ENCODE measurements around the gene IMPG1. TPM values are rescaled to one million over a fixed set of nuclear protein-coding genes. Genes with fewer than 3 reads are reported as not detected.

IMPG1 gene, protein sequence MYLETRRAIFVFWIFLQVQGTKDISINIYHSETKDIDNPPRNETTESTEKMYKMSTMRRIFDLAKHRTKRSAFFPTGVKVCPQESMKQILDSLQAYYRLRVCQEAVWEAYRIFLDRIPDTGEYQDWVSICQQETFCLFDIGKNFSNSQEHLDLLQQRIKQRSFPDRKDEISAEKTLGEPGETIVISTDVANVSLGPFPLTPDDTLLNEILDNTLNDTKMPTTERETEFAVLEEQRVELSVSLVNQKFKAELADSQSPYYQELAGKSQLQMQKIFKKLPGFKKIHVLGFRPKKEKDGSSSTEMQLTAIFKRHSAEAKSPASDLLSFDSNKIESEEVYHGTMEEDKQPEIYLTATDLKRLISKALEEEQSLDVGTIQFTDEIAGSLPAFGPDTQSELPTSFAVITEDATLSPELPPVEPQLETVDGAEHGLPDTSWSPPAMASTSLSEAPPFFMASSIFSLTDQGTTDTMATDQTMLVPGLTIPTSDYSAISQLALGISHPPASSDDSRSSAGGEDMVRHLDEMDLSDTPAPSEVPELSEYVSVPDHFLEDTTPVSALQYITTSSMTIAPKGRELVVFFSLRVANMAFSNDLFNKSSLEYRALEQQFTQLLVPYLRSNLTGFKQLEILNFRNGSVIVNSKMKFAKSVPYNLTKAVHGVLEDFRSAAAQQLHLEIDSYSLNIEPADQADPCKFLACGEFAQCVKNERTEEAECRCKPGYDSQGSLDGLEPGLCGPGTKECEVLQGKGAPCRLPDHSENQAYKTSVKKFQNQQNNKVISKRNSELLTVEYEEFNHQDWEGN
- total RNA-seq (2014; rRNA removed) (not detected in 2 replicates), Bru-seq, nascent RNA (percentile 0 among the genes with signal in this experiment), BruChase-seq, experiment 1, labeled RNA remaining after a 6-hour chase (not detected), BruChase-seq, experiment 2, labeled RNA remaining after a 2-hour chase (not detected)
- long read RNA-seq = 0 reads

DNA sequence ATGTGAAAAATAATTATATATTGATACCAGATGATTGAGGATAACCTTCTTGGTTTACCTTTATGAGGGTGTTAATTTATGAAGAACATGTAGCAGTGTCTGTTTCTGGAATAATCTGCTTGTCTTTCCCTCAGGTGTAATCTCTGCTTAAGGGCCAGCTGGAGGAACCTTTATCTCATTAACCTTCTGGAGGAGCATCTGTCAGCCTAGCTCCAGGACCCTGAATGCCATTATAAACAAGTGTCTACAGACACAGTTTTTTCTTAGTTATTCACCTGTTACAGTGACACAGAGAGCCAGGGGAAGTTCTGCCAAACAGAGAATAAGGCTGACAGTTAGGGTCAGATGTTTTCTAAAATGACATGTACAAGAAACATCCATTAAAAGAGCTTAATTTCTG is at the start of gene IMPG1:
Gene IMPG1, minus strand, starts transcription at position 101 of the 400 bp plus-strand sequence. CDS start 174 bp downstream, outside the sequence.
- H3K36me3 ChIP-seq (ENCODE audit: low read depth, low read length) = no peaks in the 10 kb centered on the region
- BruUV-seq (replicated peaks) = no TSS peak
- H3K4me1 ChIP-seq (ENCODE audit: insufficient read depth, low read length) = no peaks in the 10 kb centered on the region
- ChIA-PET POLR2A (ENCODE audit: unreplicated experiment) (no interaction called here), CTCF (no interaction called here)
- H3K79me2 ChIP-seq (ENCODE audit: low read length) = no peaks in the 10 kb centered on the region
- DNase-seq = no peak
- H3K4me3 ChIP-seq (ENCODE audit: low read length) = no peak within 1 kb of the TSS
- H3K9me3 ChIP-seq (ENCODE audit: low read length) = no peaks in the 10 kb centered on the region
- no peak within 1 kb of the TSS for H3K4me2 ChIP-seq (ENCODE audit: low read length)
- no peak for ATAC-seq
- no peak within 1 kb of the TSS for H2AFZ ChIP-seq (ENCODE audit: low read length)
- H3K9me2 ChIP-seq (replicated peaks; ENCODE audit: low read length) = no peaks in the 10 kb centered on the region
- no peak within 1 kb of the TSS for H3K9ac ChIP-seq (ENCODE audit: low read length)
- no peak within 1 kb of the TSS for H3K27ac ChIP-seq (ENCODE audit: low read length)
- H3K27me3 ChIP-seq (ENCODE audit: low read length) = no peaks in the 10 kb centered on the region
- TF ChIP-seq EZH2phosphoT487 (IDR thresholded peaks at IDR 0.05; ENCODE audit: borderline replicate concordance, low read length) (no peak), EZH2 (IDR thresholded peaks at IDR 0.05; ENCODE audit: low read length, unreplicated experiment) (no peak)
- TF ChIP-seq, protein P1, sequence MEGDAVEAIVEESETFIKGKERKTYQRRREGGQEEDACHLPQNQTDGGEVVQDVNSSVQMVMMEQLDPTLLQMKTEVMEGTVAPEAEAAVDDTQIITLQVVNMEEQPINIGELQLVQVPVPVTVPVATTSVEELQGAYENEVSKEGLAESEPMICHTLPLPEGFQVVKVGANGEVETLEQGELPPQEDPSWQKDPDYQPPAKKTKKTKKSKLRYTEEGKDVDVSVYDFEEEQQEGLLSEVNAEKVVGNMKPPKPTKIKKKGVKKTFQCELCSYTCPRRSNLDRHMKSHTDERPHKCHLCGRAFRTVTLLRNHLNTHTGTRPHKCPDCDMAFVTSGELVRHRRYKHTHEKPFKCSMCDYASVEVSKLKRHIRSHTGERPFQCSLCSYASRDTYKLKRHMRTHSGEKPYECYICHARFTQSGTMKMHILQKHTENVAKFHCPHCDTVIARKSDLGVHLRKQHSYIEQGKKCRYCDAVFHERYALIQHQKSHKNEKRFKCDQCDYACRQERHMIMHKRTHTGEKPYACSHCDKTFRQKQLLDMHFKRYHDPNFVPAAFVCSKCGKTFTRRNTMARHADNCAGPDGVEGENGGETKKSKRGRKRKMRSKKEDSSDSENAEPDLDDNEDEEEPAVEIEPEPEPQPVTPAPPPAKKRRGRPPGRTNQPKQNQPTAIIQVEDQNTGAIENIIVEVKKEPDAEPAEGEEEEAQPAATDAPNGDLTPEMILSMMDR (conservative IDR thresholded peaks at IDR 0.05; ENCODE audit: low read depth, low read length) = no peak
- intact Hi-C loops (cut with micrococcal nuclease) = no loop called here
- H4K20me1 ChIP-seq (ENCODE audit: low read length) = no peaks in the 10 kb centered on the region
- no peaks in the 10 kb centered on the region for H3F3A ChIP-seq (ENCODE audit: low read length, unreplicated experiment)

DNA sequence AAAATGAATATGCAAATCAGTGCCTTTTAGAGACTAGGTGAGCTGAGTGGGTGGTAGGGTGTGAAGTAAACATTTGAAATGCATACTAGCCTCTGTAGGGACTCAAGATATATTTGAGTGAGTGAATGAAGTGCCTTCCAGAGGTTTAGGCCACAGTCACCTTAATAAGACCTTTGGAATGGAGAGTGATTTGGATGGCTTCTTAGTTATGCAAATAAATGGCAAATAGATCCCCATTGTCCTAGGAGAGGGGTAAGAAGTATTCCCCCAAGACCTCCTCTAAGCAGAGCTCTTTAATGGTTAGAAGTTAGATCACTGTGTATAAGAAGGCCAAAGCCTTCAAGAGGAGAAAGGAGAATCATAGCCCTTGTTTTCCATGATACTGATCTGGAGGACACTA is 47.8 kb upstream of the IMPG1 start:
- BruUV-seq (replicated peaks) = no TSS peak
- no peak overlapping the region for H3K27ac ChIP-seq (ENCODE audit: low read length)
- no peak overlapping the region for H2AFZ ChIP-seq (ENCODE audit: low read length)
- H3K27me3 ChIP-seq (ENCODE audit: low read length) = no peaks in the 10 kb centered on the region
- no peaks in the 10 kb centered on the region for H3F3A ChIP-seq (ENCODE audit: low read length, unreplicated experiment)
- ChIA-PET POLR2A (ENCODE audit: unreplicated experiment) (no interaction called here), CTCF (no interaction called here)
- intact Hi-C loops (cut with micrococcal nuclease) = no loop called here
- DNase-seq (no peak), ATAC-seq (no peak)
- no peak overlapping the region for H3K4me2 ChIP-seq (ENCODE audit: low read length)
- no peaks in the 10 kb centered on the region for H3K9me3 ChIP-seq (ENCODE audit: low read length)
- no peaks in the 10 kb centered on the region for H3K36me3 ChIP-seq (ENCODE audit: low read depth, low read length)
- H3K4me3 ChIP-seq (ENCODE audit: low read length) = no peak overlapping the region
- no peaks in the 10 kb centered on the region for H4K20me1 ChIP-seq (ENCODE audit: low read length)
- H3K4me1 ChIP-seq (ENCODE audit: insufficient read depth, low read length) = no peaks in the 10 kb centered on the region
- TF ChIP-seq, protein P1 (conservative IDR thresholded peaks at IDR 0.05; ENCODE audit: low read depth, low read length) = no peak
- TF ChIP-seq EZH2phosphoT487 (IDR thresholded peaks at IDR 0.05; ENCODE audit: borderline replicate concordance, low read length) (no peak), EZH2 (IDR thresholded peaks at IDR 0.05; ENCODE audit: low read length, unreplicated experiment) (no peak)
- H3K9ac ChIP-seq (ENCODE audit: low read length) = no peak overlapping the region
- no peaks in the 10 kb centered on the region for H3K9me2 ChIP-seq (replicated peaks; ENCODE audit: low read length)
- H3K79me2 ChIP-seq (ENCODE audit: low read length) = no peaks in the 10 kb centered on the region

Data from PC-3 (cell line).